MM.1S (cell line): Measurements from ENCODE around the gene HECTD2.

ENCODE experiments used
- EZH2 ChIP-seq: fragments of 300-600 bp; sonication (generic); optimal IDR thresholded peaks from 2 replicates; pipeline ENCODE3; 2017; ENCODE audit warnings: low read depth, mild to moderate bottlenecking, antibody characterized with exemption, low read length, mixed read lengths
- EZH2phosphoT487 ChIP-seq: fragments of 300-600 bp; sonication (generic); IDR thresholded peaks from 2 replicates; pipeline ENCODE4 v1.6.1; 2018; ENCODE audit warnings: antibody characterized with exemption, low read length
- TF ChIP-seq, protein P1 (sequence below): fragments of 300-600 bp; sonication (generic); IDR thresholded peaks from 2 replicates; pipeline ENCODE4 v1.5.1; 2016; ENCODE audit warnings: antibody characterized with exemption, low read length, mixed read lengths

DNA sequence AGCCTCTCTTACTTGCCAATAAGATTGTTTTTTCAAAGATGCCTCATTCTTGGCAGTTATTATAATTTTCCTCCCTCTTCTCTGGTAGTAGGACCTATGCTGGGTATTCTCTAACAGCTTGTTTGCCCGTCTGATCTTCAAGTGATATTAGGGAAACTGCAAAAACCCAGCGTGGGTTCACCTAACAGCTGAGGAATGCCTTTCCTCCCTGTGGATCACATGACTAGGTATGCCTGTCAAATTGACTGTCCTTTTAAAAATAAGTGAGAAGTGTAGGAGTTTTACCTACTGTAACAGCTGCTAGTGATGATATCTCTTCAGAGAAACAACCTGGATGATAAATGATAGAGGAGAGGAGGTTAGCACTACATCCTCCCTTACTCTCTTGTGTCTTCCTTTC, 22.0 kb downstream of the HECTD2 start:
- TF ChIP-seq, protein P1, sequence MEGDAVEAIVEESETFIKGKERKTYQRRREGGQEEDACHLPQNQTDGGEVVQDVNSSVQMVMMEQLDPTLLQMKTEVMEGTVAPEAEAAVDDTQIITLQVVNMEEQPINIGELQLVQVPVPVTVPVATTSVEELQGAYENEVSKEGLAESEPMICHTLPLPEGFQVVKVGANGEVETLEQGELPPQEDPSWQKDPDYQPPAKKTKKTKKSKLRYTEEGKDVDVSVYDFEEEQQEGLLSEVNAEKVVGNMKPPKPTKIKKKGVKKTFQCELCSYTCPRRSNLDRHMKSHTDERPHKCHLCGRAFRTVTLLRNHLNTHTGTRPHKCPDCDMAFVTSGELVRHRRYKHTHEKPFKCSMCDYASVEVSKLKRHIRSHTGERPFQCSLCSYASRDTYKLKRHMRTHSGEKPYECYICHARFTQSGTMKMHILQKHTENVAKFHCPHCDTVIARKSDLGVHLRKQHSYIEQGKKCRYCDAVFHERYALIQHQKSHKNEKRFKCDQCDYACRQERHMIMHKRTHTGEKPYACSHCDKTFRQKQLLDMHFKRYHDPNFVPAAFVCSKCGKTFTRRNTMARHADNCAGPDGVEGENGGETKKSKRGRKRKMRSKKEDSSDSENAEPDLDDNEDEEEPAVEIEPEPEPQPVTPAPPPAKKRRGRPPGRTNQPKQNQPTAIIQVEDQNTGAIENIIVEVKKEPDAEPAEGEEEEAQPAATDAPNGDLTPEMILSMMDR = no peak
- no peak for TF ChIP-seq EZH2phosphoT487
- no peak for TF ChIP-seq EZH2
